Activated T-cell treated with anti-CD3 and anti-CD28 coated beads for 4 hours (primary cell): ENCODE data around the gene CPN2.

ENCODE experiments used
- DNase-seq: peaks from one replicate; pipeline ENCODE4 v3.0.0-alpha.2; 2020

The CPN2 gene

DNA sequence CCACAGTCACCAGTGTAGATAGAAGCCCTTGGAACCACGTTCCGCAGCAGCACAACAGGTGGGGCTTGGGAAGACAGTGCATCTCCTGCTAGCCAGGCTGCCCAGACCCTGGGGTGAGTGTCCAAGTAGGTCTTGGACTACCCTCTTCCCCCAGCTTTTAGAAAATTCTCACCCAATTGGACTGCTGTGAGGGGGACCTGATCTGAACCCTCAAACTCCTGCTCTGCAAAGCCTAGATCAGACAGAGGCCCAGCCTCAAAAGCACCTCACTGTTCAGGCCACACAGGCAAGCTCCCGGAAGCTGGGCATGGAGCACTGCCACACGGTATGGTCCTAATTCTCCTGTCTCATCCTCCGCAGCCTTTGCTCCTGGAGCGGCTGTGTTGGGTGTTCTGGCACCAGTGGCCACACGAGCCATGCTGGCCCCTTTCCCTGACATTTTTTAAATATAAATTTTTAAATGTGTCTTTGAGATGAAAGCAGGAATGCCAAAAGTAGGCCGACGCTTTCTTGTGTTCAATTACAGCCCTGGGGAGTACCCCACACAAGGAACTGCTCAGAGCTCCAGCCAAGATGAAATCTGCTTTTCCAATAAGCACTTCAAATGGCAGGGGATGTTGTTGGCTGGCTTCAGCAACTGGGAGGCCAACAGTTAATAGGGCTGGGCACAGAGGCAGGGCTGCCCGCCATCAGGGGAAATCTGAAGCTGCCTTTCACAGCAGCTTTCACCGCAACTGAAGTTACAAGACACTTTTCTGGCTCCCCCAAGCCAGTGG lies 40.9 kb downstream of the CPN2 start:
- DNase-seq = no peak

- no peak for DNase-seq
These were observed 42.3 kb downstream of the CPN2 start for GRCh38 chr3:194308601-194309449.

GRCh38 chr3:194307849-194308248 lies 43.3 kb downstream of the CPN2 start:
- DNase-seq = no peak

DNA sequence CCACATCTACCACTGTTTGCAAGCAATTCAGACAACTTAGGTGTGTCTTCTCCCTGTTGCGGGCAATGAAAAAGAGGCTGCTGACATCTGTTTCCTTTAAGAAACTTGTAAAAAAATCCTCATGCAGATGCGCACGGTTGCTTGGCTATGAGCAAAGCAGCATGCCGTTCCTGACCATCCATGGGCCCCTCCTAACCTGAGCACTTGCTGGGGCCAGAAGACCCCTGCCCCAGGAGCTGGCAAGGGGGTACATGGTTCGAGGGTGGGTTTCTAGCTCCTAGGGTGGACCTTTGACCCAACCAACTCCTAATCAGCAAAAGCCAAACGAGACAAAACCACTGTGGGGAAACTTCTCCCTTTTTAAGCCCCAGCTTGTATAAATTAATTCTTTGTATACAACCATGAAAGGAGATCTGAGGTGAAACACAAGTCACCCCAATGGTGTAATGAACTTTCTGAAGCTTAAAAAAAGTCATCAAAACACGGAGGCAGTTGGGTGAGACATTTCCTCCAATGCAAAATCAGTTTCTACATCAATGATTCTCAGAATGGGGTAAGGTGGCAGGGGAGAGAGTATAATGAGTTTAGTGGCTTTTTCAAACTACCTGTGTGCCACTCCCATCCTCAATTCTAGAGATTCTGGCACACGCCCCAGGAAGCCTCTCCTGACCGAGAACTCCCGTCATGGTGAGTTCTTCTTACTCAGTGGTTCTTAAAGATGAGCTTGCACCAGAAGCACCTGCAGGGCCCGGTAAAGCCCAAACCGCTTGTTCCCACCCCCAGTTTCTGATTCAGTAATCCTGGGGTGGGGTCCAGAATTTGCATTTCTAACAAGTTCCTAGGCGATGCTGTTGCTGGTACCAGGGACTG lies 44.1 kb downstream of the CPN2 start:
- DNase-seq = no peak

- no peak for DNase-seq
These were observed 44.9 kb downstream of the CPN2 start for GRCh38 chr3:194306109-194306686.

GRCh38 chr3:194305356-194306108 lies 45.6 kb downstream of the CPN2 start:
- no peak for DNase-seq

- DNase-seq = no peak
These were observed 46.8 kb downstream of the CPN2 start for GRCh38 chr3:194304186-194304917.

DNA sequence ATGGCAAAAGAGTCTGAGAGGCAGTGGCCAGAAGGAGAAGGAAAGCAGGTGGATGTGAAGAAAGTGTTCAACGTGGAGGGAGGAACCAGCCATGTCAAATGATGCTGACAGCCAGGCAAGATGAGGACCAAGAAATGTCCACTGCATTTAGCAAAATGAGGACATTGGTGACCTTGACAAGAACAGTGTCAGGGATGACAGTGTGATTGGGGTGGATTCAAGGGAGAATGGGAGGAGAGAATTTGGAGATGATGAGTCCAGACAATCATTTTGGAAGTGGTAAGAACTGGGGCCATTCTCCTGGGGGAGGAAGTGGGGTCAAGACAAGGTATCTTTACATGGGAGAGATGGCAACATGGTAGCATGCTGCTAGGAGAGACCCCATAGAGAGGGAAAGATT lies 47.4 kb downstream of the CPN2 start:
- DNase-seq = no peak

DNA sequence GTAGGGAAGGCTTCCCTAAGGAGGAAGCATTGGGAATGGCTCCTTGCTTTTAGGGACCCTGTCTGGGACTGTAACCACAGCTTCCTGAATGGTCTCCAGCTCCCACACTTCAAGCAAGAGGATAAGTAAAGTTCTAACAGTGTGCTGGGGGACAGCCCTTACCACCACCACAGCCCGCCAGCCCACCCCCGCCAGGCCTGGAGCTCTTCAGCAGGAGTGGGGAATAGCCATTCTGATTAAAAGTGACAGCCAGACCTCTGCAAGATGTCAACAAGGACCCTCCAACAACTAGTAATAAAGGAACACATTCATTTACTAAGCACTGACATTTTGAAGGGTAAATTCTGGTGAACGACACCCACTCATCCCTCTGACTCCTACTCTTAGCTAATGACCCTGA lies 49.4 kb downstream of the CPN2 start:
- DNase-seq = no peak

- DNase-seq = no peak
These were observed 50.2 kb downstream of the CPN2 start for GRCh38 chr3:194300936-194301335.

GRCh38 chr3:194300382-194300758 lies 50.8 kb downstream of the CPN2 start:
- DNase-seq = no peak

- no peak for DNase-seq
These were observed 52.5 kb downstream of the CPN2 start for GRCh38 chr3:194298331-194299227.

- no peak for DNase-seq
These were observed 54.5 kb downstream of the CPN2 start for GRCh38 chr3:194296454-194297263.

- DNase-seq = no peak
These were observed 56.3 kb downstream of the CPN2 start for GRCh38 chr3:194294895-194295214.

GRCh38 chr3:194294199-194294894 lies 56.8 kb downstream of the CPN2 start:
- no peak for DNase-seq

- DNase-seq = no peak
These were observed 57.5 kb downstream of the CPN2 start for GRCh38 chr3:194293546-194294198.

- DNase-seq = no peak
These were observed 58.8 kb downstream of the CPN2 start for GRCh38 chr3:194292331-194292730.
